COLO829 (cell line): Measurements from ENCODE around the gene COX15.
"Not testable (repeated sequence)": the region's sequence is repeated elsewhere in the genome, so short reads cannot be mapped to it uniquely, and the experiment has no call there.

ENCODE experiments used
- DNase-seq: peaks from one replicate; pipeline ENCODE4 v3.0.0; 2012; ENCODE audit warnings: low spot score

Gene COX15

GRCh38 chr10:99732033-99732842, at the start of gene COX15, which contains the start of gene CUTC:
Gene COX15 (minus strand): TSS chr10:99732127. CDS start chr10:99732049, 78 bp downstream.
Gene CUTC (plus strand): TSS chr10:99732234. CDS start chr10:99732349, 115 bp downstream.
- peak; percentile 84 for DNase-seq

- peak; percentile 40 for DNase-seq
Measured at GRCh38 chr10:99779335-99779734, 47.4 kb upstream of the COX15 start.

GRCh38 chr10:99777918-99778714, 46.2 kb upstream of the COX15 start:
- no peak for DNase-seq

GRCh38 chr10:99775850-99776249, 43.9 kb upstream of the COX15 start:
- peak; percentile 63 for DNase-seq

GRCh38 chr10:99770408-99771045, 38.6 kb upstream of the COX15 start:
- no peak for DNase-seq

- no peak for DNase-seq
Measured at GRCh38 chr10:99769706-99770105, 37.8 kb upstream of the COX15 start.

GRCh38 chr10:99768556-99768955, 36.6 kb upstream of the COX15 start:
- DNase-seq = no peak

GRCh38 chr10:99767901-99768300, 36.0 kb upstream of the COX15 start:
- no peak for DNase-seq

- no peak for DNase-seq
Measured at GRCh38 chr10:99766302-99766681, 34.4 kb upstream of the COX15 start.

- DNase-seq = no peak
Measured at GRCh38 chr10:99765672-99766301, 33.9 kb upstream of the COX15 start.

GRCh38 chr10:99761365-99761764, 29.4 kb upstream of the COX15 start:
- no peak for DNase-seq

- no peak for DNase-seq
Measured at GRCh38 chr10:99760321-99760720, 28.4 kb upstream of the COX15 start.

- no peak for DNase-seq
Measured at GRCh38 chr10:99758211-99758891, 26.4 kb upstream of the COX15 start.

GRCh38 chr10:99756159-99756558, 24.2 kb upstream of the COX15 start:
- DNase-seq = no peak

GRCh38 chr10:99754670-99755069, 22.7 kb upstream of the COX15 start:
- DNase-seq = no peak

- no peak for DNase-seq
Measured at GRCh38 chr10:99750641-99751040, 18.7 kb upstream of the COX15 start.

- DNase-seq = no peak
Measured at GRCh38 chr10:99748823-99749451, 17.0 kb upstream of the COX15 start.

- DNase-seq = not testable (repeated sequence)
Measured at GRCh38 chr10:99746166-99746565, 14.2 kb upstream of the COX15 start.

GRCh38 chr10:99743841-99744240, 11.9 kb upstream of the COX15 start:
- no peak for DNase-seq

GRCh38 chr10:99742701-99743100, 10.8 kb upstream of the COX15 start:
- DNase-seq = no peak

- DNase-seq = no peak
Measured at GRCh38 chr10:99742254-99742653, 10.3 kb upstream of the COX15 start.
